ENCODE measurements around the gene SSH2.
A peak's percentile ranks its signal among the peaks of the same experiment; 100 is the strongest.

Gene SSH2

GRCh38 chr17:29596811-29597210, 333.2 kb downstream of the SSH2 start:
- DNase-seq, result no peak

GRCh38 chr17:29595943-29596774, 333.9 kb downstream of the SSH2 start:
- no peak for DNase-seq

DNA sequence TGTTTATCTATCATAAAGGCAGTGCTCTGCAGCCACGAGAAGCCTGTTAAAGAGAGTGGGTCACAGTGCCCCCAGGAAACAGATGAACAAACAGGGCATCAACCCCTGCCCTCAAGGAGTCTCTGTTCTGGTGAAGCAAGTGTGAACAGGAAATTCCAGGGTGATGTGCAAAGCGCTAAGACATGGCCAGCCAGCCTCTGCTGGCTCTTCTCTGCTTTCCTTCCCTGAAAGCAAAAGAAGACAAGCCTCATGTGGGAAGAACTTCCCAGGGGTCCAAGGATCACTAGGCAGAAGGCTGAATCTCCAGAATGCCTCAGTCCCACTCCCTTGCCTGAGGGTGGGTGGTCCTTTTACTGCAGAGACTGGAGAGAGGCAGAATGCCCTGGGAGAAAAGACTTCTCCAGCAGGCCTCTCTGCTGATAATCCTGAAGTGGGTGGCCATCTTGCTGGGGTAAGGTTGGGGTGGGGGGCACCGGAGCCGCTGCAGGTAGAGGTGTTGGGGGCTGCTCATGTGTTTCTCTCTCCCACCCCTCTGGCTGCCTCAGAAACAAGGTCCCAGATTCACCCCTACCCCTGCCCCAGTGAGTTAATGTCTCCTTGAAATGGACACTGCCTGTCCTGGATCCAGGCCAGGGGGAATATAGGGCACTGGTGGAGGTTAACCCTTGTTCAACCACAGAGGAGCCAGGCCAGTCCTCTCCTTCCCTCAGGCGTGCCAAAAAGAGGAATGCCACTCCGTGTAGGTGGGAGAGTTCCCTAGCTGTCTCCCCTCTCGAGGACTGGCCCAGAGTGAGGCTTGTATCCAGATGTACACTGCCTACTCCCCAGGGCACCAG, 334.7 kb downstream of the SSH2 start:
- no peak for DNase-seq

DNA sequence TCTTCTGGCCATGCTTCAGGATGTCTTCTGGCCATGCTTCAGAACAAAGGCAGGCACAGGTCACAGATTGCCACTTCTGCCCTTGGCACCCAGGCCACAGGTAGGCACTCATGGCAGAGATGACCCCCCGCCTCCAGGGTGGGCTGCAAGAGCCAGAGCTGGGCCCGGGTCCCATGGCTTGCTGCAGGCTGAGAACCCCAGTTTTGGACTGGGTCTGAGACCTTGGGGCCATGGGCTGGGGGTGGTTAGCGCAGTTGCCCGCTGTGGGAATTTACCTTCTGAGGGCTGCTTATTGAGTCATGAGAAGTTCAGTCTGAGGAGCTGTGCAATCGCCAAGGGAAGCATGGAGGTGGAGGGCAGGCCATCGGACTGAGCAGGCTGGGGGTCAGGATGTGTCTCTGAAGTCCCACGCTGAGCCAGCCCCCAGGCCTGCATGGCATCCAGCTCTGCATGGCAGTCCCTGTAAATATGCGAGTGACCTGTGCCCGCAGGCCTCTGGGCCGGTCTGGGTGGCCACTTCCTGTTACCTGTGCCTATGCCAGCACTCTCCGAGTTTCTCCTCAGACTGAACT, 335.4 kb downstream of the SSH2 start:
- no peak for DNase-seq

DNA sequence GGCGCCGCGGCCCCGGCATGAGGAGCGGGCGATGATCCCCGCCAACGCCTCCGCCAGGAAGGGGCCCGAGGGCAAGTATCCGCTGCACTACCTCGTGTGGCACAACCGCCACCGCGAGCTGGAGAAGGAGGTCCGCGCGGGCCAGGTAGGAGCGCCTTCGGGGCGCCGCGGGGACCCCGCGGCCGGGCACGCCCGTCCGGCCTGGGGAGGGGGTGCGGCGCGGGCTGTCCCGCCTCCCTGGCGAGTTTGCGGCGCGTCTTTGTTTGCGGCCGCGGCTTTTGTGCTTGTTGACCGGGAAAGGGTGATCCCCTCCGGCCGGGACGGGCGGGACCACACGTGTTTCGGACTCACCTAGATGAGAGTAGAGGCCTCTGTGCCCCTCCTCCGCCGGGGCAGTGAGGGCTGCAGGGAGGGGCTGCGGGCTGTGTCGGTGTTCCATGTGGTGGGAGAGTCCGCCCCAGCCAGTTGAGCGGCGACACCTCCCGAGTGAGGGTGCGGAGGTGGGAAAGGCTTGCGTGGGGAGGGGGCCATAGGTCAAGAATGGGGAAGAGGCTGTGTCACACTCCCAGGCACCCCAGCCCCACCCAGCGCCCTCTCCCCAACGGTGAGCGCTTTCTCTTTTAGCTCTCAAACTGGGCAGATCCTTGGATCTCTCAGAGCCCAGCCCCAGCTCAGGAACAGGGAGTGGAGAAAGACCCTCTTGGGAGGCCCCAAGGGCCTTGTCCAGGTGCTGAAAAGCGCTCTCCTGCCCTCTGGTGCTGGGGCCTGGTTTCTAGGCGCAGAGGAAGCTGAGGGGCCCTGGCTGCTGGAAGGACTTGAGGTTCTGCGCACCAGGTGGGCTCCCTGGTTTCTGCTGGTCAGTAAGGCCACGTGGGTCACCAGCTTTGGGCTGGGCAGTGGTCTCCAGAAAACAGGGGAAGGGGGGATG, 336.2 kb downstream of the SSH2 start:
- DNase-seq, result no peak

DNA sequence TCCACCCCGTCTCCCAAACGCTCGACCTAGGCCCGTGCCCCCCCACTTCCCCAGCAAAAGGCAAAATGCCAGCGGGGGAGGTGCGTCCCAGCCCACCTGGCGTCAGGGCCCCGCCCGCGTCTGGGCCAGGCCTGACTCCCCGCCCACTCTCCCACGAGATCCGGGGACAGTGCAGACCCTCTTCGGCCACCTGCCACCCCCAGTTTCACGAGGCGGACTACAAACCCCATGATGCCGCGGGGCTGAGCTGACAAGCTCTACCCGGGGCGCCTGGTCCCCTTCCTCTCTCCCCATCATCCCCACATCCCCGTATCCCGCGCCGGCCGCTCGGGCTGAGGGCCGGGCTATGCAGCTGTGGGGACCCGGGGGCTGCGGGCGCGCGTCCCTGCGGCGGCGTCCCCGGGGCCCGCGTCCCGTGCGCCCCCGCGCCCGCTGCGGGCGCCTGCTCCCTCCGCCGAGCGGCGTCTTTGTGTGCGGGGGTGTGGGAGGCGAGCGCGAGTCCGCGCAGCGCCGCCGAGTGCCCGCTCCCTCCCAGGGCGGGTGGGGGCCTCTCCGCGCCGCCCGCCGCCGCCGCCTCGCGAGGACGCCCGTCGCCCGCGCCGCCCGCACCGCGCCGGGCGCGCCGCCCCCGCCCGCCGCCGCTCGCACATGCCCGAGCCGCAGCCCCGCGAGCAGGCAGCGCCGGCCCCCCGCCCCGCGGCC, 337.0 kb downstream of the SSH2 start, which contains the start of gene ANKRD13B:
Gene ANKRD13B, plus strand, starts transcription at position 283 of the 702 bp plus-strand sequence. CDS start 490 bp downstream, outside the sequence.
- DNase-seq, result peak; percentile 73

- DNase-seq, result peak; percentile 89
These were observed 338.1 kb downstream of the SSH2 start for GRCh38 chr17:29591737-29592608.

GRCh38 chr17:29591146-29591736, 338.8 kb downstream of the SSH2 start:
- peak; percentile 64 for DNase-seq

DNA sequence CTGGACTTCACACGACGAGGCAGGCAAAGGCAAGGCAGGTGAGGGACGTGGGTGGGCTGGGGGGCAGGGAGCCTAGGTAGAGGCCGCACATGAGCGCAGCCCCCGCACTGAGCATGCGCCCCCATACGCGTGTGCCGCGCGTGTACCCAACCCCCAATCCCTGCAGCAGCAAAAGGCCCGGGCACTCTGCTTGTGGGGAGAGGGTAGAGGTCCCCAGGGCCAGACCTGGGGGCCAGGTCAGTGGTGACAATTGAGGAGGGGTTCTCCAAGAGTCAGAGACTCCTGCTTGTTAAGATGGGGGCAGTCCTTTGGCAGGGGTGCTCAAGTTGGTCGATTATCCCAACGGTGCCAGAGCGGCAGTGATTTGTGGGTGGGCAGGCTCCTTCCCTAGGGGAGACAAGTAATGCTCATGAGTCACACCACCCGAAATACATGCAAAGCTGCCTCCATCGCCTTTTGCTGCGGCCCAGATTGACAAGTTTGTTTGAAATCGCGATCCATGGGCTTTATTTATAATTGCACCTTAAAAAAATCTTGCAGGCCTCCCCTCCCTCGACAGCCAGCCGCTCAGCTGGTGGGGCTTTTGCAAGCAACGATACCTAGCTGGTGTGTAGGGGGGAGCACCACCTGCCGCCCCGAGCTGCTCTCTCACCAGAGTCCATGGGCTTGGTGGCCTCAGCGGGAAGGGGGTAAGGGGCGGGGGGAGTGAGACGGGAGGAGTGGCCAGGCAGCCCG, 339.4 kb downstream of the SSH2 start:
- DNase-seq, result no peak

GRCh38 chr17:29589524-29590410, 340.3 kb downstream of the SSH2 start, which contains the start of gene GIT1:
GIT1 (minus strand) TSS chr17:29589648; CDS start chr17:29589378, 270 bp downstream.
- peak; percentile 62 for DNase-seq

DNA sequence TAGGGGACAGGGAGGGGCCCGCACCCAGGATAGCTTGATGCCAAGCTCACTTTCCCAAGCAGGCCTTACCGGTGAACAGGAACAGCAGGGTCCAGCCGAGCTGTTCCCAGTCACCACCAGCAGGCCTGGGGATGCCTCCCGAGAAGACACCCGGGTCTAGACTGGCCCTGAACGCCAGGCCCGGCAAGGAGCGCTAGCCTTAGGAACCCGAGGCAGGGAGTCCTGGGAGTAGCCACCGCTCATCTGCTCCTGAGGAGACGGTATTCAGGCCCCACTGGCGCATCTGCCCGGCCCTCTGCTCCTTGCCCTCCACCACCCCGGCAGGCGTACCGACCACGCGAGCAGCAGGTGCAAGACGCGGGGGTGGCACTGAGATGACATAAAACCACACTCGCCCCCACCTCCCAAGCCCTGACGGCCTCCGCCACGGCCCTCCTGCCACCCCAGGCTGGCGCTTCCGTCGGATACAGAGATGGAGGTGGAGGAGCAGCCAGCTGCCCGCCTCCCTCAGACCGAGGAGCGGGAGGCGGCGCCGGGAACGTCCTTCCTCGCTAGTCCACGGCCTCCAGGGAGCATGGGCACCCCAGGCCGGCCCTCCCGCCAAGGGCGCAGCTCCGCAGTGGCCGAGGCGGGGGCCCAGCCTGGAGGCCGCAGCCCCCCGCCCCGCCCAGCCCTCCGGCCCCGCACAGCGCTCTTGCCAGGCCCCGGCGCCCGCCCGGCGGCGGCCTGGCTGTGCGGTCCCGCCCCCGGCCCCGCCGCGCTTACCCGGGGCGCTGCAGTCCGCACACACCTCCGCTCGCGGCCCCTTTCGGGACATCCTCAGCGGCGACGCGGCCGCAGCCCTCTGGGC, 341.2 kb downstream of the SSH2 start:
- DNase-seq, result no peak

DNA sequence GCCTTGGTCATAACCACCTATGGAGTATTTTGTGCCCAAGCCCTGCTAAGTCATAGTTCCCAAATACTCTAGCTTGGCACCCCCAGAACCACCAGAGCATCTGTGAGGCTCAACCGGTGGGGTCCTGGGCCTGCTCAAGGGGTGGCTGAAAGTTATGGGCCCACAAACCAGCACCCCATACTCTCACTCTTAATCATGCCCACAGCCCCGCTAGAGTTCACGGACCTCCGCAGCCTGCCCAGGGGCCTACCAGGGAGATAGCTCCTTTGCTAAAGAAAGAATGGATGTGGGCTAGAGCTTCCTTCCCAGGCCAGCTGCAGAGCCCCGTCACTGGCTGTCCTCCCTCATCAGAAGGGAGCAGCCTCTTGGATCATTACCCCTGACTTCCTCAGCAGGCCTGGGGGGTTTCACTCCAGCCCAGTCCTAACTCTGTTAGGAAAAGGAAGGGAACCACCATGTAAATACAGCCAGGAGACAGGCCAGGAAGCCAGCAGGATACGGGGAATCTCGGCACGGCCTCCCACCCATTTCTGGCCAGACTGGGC, 341.9 kb downstream of the SSH2 start:
- DNase-seq, result no peak

DNA sequence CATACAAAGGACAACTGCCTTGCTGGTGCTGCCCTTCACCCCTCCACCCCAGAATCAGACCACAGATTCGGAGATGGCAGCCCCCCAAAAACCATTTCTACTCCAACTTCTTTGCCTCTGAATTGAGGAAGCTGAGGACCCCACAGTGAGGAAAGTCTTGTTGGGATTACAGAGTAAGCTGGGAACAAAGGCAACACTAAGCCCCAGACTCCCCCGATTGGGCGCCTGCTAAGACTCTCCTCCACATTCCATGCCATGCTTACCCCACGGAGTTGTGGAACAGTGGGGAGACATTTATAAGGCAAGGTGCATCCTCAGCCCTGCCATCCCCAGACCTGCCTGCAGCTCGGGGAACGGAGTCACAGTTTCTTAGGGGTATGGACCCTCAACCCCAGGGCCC, 342.4 kb downstream of the SSH2 start:
- DNase-seq, result no peak

DNA sequence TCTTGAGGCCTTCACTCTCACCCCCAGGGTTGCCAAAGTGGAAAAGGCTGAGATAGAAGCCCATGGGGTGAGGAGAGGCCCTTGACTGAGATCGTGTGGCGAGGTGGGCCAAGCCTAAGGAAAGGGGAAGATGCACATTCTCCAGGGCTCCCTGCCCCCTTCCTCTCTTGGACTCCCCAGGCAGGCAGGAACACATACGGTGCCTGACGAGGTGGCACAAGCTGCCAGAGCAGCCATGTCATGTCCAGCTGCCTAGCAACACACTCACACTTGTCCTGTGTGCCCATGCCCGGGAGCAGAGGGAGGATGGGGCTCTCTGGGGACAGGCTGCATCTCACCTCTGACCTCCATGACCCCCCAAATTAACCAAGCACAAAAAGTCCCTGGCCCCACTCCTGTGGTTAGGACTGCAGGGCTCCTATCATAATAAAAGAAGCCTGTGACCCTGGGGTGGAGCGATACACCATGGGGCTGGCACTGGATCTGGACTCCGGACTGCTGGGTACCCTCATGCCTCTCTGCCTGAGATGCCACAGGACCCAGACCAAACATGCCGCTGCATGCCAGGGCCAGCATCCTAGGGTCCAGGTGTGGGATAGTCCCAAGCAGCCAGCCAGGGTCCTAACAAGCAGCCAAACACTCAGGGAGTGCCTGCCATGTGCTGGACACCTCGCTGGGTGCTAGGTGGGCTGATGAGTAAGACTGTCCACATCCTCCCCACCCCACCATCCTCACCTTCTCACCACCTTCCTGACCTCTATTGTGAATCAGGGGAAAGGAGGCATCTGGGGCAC, 343.2 kb downstream of the SSH2 start:
- no peak for DNase-seq

GRCh38 chr17:29585080-29585751, 344.8 kb downstream of the SSH2 start:
- DNase-seq, result no peak

All from DMS79 (cell line).